ENCODE results near the gene RPL10A. TPM values are rescaled to one million over a fixed set of nuclear protein-coding genes. Genes with fewer than 3 reads are reported as not detected.

The RPL10A gene
- total and polyA plus RNA-seq, 4 donors, result 834 to 2,391 (median 1,469) TPM

DNA sequence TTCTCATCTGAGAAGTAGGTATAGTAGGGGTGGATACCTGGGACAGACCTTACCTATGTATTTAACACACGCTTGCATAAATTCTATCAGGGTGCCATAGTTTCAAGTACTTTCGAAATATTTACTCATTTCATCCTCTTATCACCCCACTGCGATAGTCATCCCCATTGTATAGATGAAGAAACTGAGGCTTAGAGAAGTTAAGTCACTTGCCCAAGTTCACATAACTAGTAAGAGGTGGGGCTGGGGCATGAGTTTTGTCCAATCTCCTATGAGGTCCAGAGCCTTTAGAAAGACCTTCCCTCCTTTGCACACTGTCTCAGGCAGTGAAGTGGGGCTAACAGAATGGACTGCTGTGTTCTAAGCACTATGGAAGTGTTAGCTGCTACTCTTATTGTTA is 38.3 kb downstream of the RPL10A start:
- H3K36me3 ChIP-seq (ENCODE audit: control insufficient read depth in 1 of 2, insufficient read depth in 2 of 2, low read length in 1 of 2), result no peaks in the 10 kb centered on the region
- intact Hi-C loops (cut with DNase I), result no loop called here
- no peaks in the 10 kb centered on the region for H3K9me3 ChIP-seq (ENCODE audit: control insufficient read depth, low read length)
- no peak overlapping the region for H3K27ac ChIP-seq (ENCODE audit: low read depth in 1 of 2, low read length in 2 of 2)
- DNase-seq (no peak), ATAC-seq (ENCODE audit: low FRiP score) (no peak)
- H3K4me1 ChIP-seq (ENCODE audit: control insufficient read depth in 1 of 2, insufficient read depth in 2 of 2, low read length in 2 of 2), result no peaks in the 10 kb centered on the region
- H3K27me3 ChIP-seq (ENCODE audit: control insufficient read depth in 1 of 2, insufficient read depth in 2 of 2, low read length in 1 of 2), result no peaks in the 10 kb centered on the region
- H3K4me3 ChIP-seq (ENCODE audit: low read length in 2 of 2), result no peak overlapping the region
- WGBS, 2 donors, result 95% methylated on average over 3 of the region's 3 CpGs

GRCh38 chr6:35507221-35507620 is 39.0 kb downstream of the RPL10A start:
- WGBS, 2 donors, result 93 to 96% methylated on average over 2 of the region's 2 CpGs
- Histone ChIP-seq H3K4me3 (ENCODE audit: low read length in 2 of 2) (no peak overlapping the region), H3K27me3 (ENCODE audit: control insufficient read depth in 1 of 2, insufficient read depth in 2 of 2, low read length in 1 of 2) (no peaks in the 10 kb centered on the region), H3K9me3 (ENCODE audit: control insufficient read depth, low read length) (no peaks in the 10 kb centered on the region), H3K4me1 (ENCODE audit: control insufficient read depth in 1 of 2, insufficient read depth in 2 of 2, low read length in 2 of 2) (no peaks in the 10 kb centered on the region), H3K27ac (ENCODE audit: low read depth in 1 of 2, low read length in 2 of 2) (no peak overlapping the region), H3K36me3 (ENCODE audit: control insufficient read depth in 1 of 2, insufficient read depth in 2 of 2, low read length in 1 of 2) (no peaks in the 10 kb centered on the region)
- DNase-seq (no peak), ATAC-seq (ENCODE audit: low FRiP score) (no peak)
- intact Hi-C loops (cut with DNase I), result no loop called here

GRCh38 chr6:35508027-35508426 is 39.8 kb downstream of the RPL10A start:
- Histone ChIP-seq H3K27ac (ENCODE audit: low read depth in 1 of 2, low read length in 2 of 2) (no peak overlapping the region), H3K4me1 (ENCODE audit: control insufficient read depth in 1 of 2, insufficient read depth in 2 of 2, low read length in 2 of 2) (no peaks in the 10 kb centered on the region), H3K36me3 (ENCODE audit: control insufficient read depth in 1 of 2, insufficient read depth in 2 of 2, low read length in 1 of 2) (no peaks in the 10 kb centered on the region), H3K9me3 (ENCODE audit: control insufficient read depth, low read length) (no peaks in the 10 kb centered on the region), H3K4me3 (ENCODE audit: low read length in 2 of 2) (no peak overlapping the region), H3K27me3 (ENCODE audit: control insufficient read depth in 1 of 2, insufficient read depth in 2 of 2, low read length in 1 of 2) (no peaks in the 10 kb centered on the region)
- intact Hi-C loops (cut with DNase I), result no loop called here
- WGBS, 2 donors, result 80 to 88% methylated on average over 2 of the region's 2 CpGs
- ATAC-seq (ENCODE audit: low FRiP score), result no peak
- DNase-seq, result no peak

DNA sequence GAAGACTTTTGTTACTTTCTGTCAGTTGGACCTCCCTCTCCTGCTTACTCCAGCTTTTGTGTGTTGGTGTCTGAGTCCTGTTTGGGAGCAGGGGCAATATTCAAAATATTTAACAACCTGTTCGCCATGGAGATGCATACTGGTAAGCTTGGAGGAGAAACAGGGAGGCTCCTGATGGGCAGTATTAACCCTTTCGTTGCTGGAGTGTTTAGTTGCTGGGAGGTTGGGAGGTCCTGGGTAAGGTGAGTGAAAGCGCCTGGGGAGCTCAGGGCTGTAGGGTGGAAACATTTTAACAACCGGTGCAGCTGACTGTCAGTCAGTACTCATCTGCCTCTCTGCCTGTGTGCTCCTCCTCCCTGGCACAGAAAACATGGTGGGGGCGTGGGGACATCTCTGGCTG is 40.3 kb downstream of the RPL10A start:
- no peak for ATAC-seq (ENCODE audit: low FRiP score)
- WGBS, 2 donors, result 61 to 64% methylated on average over 5 of the region's 5 CpGs
- no peak overlapping the region for H3K4me3 ChIP-seq (ENCODE audit: low read length in 2 of 2)
- DNase-seq, result no peak
- intact Hi-C loops (cut with DNase I), result no loop called here
- H3K27ac ChIP-seq (ENCODE audit: low read depth in 1 of 2, low read length in 2 of 2), result no peak overlapping the region
- H3K27me3 ChIP-seq (ENCODE audit: control insufficient read depth in 1 of 2, insufficient read depth in 2 of 2, low read length in 1 of 2), result no peaks in the 10 kb centered on the region
- no peaks in the 10 kb centered on the region for H3K4me1 ChIP-seq (ENCODE audit: control insufficient read depth in 1 of 2, insufficient read depth in 2 of 2, low read length in 2 of 2)
- H3K36me3 ChIP-seq (ENCODE audit: control insufficient read depth in 1 of 2, insufficient read depth in 2 of 2, low read length in 1 of 2), result no peaks in the 10 kb centered on the region
- H3K9me3 ChIP-seq (ENCODE audit: control insufficient read depth, low read length), result no peaks in the 10 kb centered on the region

DNA sequence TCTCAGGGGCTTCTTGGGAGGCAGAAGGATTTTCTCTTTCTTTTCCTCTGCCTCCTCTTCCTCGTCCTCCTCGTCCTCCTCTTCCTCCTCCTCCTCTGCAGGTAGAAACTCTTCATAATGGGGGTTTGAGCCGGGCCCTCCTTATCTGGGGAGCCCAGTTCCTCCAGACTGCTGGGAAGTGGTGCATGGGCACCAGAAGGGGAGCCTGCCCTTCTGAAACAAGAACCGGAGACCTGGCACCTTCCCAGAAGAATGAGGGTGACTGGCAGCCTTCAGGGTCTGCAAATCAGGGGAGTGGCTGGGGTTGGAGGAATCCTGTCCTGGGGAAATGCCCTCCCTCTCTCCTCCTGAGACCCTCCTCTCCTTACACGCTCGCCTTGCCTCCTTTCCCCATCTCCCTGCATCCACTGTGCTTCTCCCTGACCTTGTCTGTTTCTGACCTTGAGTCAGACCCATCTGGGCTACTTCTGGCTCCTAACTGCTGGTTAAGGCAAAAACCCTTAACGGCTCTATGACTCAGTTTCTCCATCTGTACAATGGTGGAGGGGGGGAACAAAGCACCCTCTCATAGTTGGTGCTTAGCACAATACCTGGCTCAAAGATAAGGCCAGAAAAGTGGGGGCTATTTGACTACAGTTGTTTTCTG is 42.8 kb downstream of the RPL10A start:
- Histone ChIP-seq H3K4me1 (ENCODE audit: control insufficient read depth in 1 of 2, insufficient read depth in 2 of 2, low read length in 2 of 2) (no peaks in the 10 kb centered on the region), H3K36me3 (ENCODE audit: control insufficient read depth in 1 of 2, insufficient read depth in 2 of 2, low read length in 1 of 2) (no peaks in the 10 kb centered on the region), H3K27me3 (ENCODE audit: control insufficient read depth in 1 of 2, insufficient read depth in 2 of 2, low read length in 1 of 2) (no peaks in the 10 kb centered on the region), H3K9me3 (ENCODE audit: control insufficient read depth, low read length) (no peaks in the 10 kb centered on the region), H3K27ac (ENCODE audit: low read depth in 1 of 2, low read length in 2 of 2) (no peak overlapping the region), H3K4me3 (ENCODE audit: low read length in 2 of 2) (no peak overlapping the region)
- no peak for DNase-seq
- WGBS, 2 donors, result 79 to 82% methylated on average over 7 of the region's 7 CpGs
- ATAC-seq (ENCODE audit: low FRiP score), result no peak
- intact Hi-C loops (cut with DNase I), result no loop called here

DNA sequence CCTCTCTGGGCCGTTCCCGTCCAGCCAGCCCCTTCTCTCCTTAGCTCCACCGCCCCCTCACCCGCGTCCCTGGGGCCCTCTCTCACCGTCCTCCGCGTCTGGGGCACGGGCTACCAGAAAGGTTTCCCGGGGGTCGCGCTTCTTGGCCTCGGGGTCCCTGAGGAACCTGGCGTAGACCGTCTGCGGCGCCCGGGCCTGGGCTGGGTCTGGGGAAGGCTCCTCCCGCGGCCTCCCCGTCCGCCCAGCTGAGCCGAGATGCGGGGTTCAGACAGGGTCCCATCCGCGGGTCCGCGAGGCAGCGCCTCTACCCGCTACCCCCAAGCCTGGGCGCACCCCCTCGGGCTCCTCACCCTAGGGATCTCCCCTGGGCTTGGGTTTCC is 43.4 kb downstream of the RPL10A start:
- H3K36me3 ChIP-seq (ENCODE audit: control insufficient read depth in 1 of 2, insufficient read depth in 2 of 2, low read length in 1 of 2), result no peaks in the 10 kb centered on the region
- H3K9me3 ChIP-seq (ENCODE audit: control insufficient read depth, low read length), result no peaks in the 10 kb centered on the region
- ATAC-seq (ENCODE audit: low FRiP score), result no peak
- H3K27me3 ChIP-seq (ENCODE audit: control insufficient read depth in 1 of 2, insufficient read depth in 2 of 2, low read length in 1 of 2), result no peaks in the 10 kb centered on the region
- intact Hi-C loops (cut with DNase I), result no loop called here
- H3K4me1 ChIP-seq (ENCODE audit: control insufficient read depth in 1 of 2, insufficient read depth in 2 of 2, low read length in 2 of 2), result no peaks in the 10 kb centered on the region
- DNase-seq, result no peak
- H3K27ac ChIP-seq (ENCODE audit: low read depth in 1 of 2, low read length in 2 of 2), result no peak overlapping the region
- H3K4me3 ChIP-seq (ENCODE audit: low read length in 2 of 2), result no peak overlapping the region
- WGBS, 2 donors, result 10 to 11% methylated on average over 22 to 32 of the region's 32 CpGs

DNA sequence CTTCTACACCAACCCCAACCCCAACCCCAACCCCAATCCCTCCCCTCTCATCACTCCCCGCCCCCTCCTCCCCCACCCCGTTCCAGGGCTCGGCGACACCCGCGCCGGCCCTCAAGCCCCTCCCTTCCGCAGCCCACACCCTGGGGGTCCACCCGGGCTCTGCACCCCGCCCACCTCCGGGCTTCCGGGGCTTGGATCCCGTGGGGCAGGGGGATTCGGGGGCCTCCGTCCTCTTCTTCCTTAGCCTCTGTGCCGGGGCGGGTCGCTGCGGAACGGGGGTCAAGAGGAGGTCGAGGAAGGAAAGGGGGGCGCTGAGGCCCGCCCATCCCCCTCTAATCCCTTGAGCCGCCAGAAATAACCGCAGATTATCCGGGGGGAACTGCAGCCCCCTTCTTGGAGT is 43.8 kb downstream of the RPL10A start:
- WGBS, 2 donors, result 3 to 11% methylated on average over 5 to 26 of the region's 26 CpGs

DNA sequence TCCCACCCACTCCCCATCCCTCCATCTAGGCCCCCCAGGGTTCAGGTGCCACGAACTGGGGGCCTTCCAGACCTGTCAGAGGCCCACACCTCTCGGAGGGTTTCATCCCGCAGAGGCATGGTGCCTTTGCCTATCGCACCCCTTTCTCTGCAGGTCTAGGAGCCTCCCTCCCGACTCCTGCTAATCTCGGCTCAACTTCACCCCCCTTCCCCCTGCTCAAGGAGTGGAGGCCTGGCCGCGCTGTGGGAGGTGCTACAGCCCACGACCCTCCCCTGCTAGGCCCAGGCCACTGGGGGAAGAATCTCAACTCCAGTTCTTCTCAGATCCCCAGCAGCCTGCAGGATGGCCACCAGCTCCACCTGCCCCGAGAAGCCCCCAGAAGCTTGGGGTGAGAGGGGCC is 44.5 kb downstream of the RPL10A start, which contains the start of gene TULP1:
TULP1 (minus strand) TSS at position 157 of the 400 bp plus-strand sequence; CDS start at position 119, 38 bp downstream.
- H3K9me3 ChIP-seq (ENCODE audit: control insufficient read depth, low read length), result no peaks in the 10 kb centered on the region
- WGBS, 2 donors, result 92 to 93% methylated on average over 10 of the region's 10 CpGs
- no peak within 1 kb of the TSS for H3K27ac ChIP-seq (ENCODE audit: low read depth in 1 of 2, low read length in 2 of 2)
- intact Hi-C loops (cut with DNase I), result no loop called here
- DNase-seq (no peak), ATAC-seq (ENCODE audit: low FRiP score) (no peak)
- H3K36me3 ChIP-seq (ENCODE audit: control insufficient read depth in 1 of 2, insufficient read depth in 2 of 2, low read length in 1 of 2), result no peaks in the 10 kb centered on the region
- no peaks in the 10 kb centered on the region for H3K4me1 ChIP-seq (ENCODE audit: control insufficient read depth in 1 of 2, insufficient read depth in 2 of 2, low read length in 2 of 2)
- no peak within 1 kb of the TSS for H3K4me3 ChIP-seq (ENCODE audit: low read length in 2 of 2)
- no peaks in the 10 kb centered on the region for H3K27me3 ChIP-seq (ENCODE audit: control insufficient read depth in 1 of 2, insufficient read depth in 2 of 2, low read length in 1 of 2)

More for the DNA sequence above, 43.8 kb downstream of the RPL10A start:
- no peak overlapping the region for H3K4me3 ChIP-seq (ENCODE audit: low read length in 2 of 2)
- no peak overlapping the region for H3K27ac ChIP-seq (ENCODE audit: low read depth in 1 of 2, low read length in 2 of 2)
- H3K9me3 ChIP-seq (ENCODE audit: control insufficient read depth, low read length), result no peaks in the 10 kb centered on the region
- H3K27me3 ChIP-seq (ENCODE audit: control insufficient read depth in 1 of 2, insufficient read depth in 2 of 2, low read length in 1 of 2), result no peaks in the 10 kb centered on the region
- intact Hi-C loops (cut with DNase I), result no loop called here
- DNase-seq (no peak), ATAC-seq (ENCODE audit: low FRiP score) (no peak)
- H3K36me3 ChIP-seq (ENCODE audit: control insufficient read depth in 1 of 2, insufficient read depth in 2 of 2, low read length in 1 of 2), result no peaks in the 10 kb centered on the region
- H3K4me1 ChIP-seq (ENCODE audit: control insufficient read depth in 1 of 2, insufficient read depth in 2 of 2, low read length in 2 of 2), result no peaks in the 10 kb centered on the region

GRCh38 chr6:35514587-35514986 is 46.4 kb downstream of the RPL10A start:
- H3K36me3 ChIP-seq (ENCODE audit: control insufficient read depth in 1 of 2, insufficient read depth in 2 of 2, low read length in 1 of 2), result no peaks in the 10 kb centered on the region
- no peak overlapping the region for H3K4me3 ChIP-seq (ENCODE audit: low read length in 2 of 2)
- H3K4me1 ChIP-seq (ENCODE audit: control insufficient read depth in 1 of 2, insufficient read depth in 2 of 2, low read length in 2 of 2), result no peaks in the 10 kb centered on the region
- no peak for ATAC-seq (ENCODE audit: low FRiP score)
- no peak overlapping the region for H3K27ac ChIP-seq (ENCODE audit: low read depth in 1 of 2, low read length in 2 of 2)
- no peaks in the 10 kb centered on the region for H3K27me3 ChIP-seq (ENCODE audit: control insufficient read depth in 1 of 2, insufficient read depth in 2 of 2, low read length in 1 of 2)
- WGBS, 2 donors, result 92 to 93% methylated on average over 4 of the region's 4 CpGs
- no peaks in the 10 kb centered on the region for H3K9me3 ChIP-seq (ENCODE audit: control insufficient read depth, low read length)
- intact Hi-C loops (cut with DNase I), result no loop called here
- no peak for DNase-seq
